HL-60/S4 treated with retinoic acid at 250 ng/mL for 4 days and 3 days (cell line): Measurements from ENCODE around the gene NCSTN.

Experiments
- in situ Hi-C: fragments of 300-500 bp; cut with MboI; formaldehyde crosslinking; loops from 2 replicates; pipeline ENCODE4 v1.7.0; 2022; ENCODE audit warnings: low sequenced_read_pairs

Gene NCSTN

DNA sequence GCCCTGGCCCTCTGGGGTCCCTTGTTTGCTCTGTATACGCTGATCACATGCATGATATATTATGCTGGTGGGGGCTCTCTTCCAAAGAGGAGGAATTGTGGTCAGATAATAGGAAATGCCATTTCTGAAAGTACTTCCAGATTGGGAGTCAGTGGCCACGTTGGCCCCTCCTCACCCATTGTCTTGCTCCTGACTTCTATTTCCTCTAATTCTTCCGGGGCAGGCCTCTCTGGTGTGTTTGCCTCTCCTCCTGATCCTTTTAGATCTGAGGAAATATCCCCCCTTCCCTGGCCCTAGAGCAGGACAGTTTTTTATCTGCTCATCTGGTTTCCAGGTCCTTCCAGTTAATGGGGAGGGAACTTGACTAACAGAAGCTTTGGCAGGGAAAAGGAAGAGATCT lies 60.1 kb downstream of the NCSTN start:
- in situ Hi-C loops: no loop called here

DNA sequence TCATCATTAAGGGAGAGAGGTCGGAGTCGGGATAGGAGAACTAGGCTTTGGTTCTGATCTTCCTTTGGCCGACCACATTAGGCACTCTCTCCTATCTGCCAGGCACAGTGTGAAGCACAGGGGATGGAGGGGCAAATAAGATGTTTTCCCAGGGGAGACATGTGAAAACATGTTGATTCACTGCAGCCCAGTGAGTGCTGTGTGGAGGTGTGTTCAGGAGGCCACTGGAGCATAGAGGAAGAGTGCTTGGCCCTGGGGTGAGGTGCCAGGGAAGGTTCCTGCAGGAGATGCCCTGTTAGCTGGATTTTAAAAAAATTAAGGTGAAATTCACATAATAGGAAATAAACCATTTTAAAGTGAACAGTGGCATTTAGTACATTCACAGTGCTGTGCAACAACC lies 60.9 kb downstream of the NCSTN start:
- in situ Hi-C loops: no loop called here

DNA sequence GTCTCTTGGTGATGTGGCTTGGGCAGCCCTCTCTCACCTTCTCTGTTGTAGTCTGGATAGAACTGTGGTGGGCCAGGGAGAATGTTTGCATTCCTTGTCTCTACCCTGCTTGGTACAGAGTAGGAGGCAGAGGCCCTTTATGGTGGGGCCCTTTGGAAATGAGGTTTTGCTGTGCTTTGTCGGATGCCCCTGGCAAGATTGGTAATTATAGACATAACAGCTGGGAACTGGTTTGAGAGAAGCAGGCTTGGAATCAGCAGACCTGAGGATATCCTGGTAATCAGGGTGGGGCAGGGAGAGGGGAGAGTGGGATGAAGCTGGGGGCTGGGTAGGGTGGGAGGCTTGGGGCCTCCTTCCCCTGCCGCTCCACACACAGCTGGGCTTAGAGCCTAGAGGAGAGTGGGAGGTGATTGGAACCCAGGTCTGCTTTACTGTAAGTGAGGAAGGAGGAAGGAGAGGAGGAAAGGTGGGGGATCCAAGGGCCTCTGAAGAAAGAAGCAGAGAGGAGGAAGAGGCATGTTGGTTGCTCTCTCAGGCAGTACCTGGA lies 62.2 kb downstream of the NCSTN start:
- in situ Hi-C loops: no loop called here

DNA sequence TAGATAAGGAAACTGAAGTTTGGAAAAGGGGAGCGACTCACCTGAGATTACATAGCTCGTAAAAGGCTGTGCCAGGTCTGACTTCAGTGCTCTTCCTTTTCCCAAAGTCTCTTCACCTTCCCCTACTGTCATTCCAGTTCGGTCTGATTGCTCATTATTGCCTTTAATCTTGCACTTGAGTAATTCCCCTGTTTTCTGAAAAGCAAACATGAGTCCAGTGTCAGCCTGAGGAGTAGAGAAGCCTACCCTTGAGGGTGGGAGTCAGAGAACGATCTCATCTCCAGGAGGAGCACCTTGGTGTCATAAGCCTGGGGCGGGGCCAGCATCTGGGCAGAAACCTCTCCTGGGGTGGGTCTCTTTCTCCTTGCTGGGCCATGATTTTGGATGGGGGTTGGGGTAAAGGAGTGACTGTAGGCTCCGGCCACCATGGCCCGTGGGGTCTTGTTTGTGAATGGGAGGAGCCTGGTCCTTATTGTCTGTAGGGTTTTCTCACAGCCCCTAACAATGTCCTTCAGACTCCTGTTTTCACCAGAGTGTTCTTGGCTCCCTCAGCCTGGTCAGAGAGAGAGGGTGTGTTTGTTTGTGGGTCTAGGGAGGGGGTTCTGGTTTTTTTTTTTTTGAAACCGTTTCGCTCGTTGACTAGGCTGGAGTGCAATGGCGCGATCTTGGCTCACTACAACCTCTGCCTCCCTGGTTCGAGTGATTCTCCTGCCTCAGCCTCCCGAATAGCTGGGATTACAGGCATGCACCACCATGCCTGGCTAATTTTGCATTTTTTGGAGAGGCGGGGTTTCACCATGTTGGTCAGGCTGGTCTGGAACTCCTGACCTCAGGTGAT lies 63.2 kb downstream of the NCSTN start:
- in situ Hi-C loops: no loop called here

DNA sequence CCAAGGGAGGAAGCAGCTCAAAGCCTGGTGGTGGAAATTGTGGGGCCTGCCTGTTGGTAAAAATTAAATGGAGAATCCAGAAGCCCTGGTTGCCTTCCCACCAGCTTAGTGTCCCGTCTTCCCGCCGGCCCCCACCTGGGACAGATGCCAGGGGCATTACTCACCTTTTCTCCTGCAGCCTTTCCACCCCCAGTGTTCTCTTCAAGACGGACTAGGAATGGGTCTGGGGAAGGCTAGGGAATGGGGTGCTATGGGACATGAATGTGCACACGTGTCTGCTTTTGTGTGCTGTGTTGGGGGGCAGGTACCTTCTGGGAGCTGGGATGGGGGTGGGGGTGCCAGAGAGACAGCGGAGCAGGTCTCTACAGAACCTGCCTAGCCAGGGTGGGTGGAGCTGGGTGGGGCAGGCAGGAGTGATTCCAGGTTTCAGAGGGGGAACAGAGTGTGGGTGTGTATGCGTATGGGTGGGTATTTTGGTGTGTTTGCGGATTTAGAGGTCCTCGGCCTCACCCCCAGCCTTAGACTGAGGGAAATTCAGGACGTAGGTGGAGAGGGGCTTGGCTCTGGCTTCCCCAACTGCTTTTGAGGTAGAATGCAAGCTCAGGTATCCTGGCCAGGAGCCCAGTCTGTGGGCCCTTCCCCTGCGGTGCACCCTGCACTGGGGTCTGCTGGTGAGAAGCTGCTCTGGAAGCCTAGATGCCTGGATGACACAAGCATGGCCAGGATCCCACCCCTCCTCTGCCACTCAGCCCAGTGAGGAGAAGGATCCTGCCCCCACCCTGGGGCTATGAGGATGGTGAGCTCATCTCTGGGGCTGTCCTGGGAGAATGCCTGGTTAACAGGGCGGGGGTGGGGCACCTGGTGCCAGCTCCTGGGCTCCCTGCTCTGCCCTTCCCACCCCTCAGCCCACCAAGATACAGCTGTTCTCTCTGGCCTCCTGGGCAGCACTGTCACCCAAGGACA lies 64.9 kb downstream of the NCSTN start:
- in situ Hi-C loops: no loop called here
